ENCODE results near the gene ARHGEF38. TPM values are rescaled to one million over a fixed set of nuclear protein-coding genes. Genes with fewer than 3 reads are reported as not detected.

The ARHGEF38 gene
- total RNA-seq, 2 experiments from 2014 or later = not detected

DNA sequence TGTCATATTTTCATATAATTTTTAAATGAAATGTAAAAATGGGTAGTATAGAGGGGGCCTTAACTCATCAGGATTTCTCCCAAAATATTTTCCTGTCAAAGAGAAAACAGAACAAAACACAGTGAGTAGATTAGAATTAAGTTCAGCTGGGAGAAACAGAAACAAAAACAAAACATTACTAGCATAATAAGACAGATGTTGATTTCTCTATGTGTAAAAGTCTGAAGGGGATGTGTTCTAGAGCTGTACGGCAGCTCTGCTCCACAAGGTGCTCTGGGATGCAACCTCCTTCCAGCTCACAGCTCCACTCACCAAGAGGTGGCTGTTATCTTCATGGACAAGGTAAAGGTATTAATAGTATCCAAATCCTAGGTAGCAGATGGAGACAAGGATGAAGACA is 72.8 kb downstream of the ARHGEF38 start:
- Mint-ChIP-seq H3K9me3 (no peaks in the 10 kb centered on the region), H3K36me3 (ENCODE audit: low read depth) (no peaks in the 10 kb centered on the region), H3K27ac (no peak overlapping the region), H3K4me3 (no peak overlapping the region), H3K4me1 (ENCODE audit: low read depth) (no peaks in the 10 kb centered on the region), H3K27me3 (peaks cover 10% of the 10 kb centered on the region)
- intact Hi-C loops (cut with micrococcal nuclease) = no loop called here
- CTCF ChIA-PET = no interaction called here
- DNase-seq (no peak), ATAC-seq (no peak)
- POLR2A ChIA-PET = no interaction called here
- TF ChIP-seq, protein P1, sequence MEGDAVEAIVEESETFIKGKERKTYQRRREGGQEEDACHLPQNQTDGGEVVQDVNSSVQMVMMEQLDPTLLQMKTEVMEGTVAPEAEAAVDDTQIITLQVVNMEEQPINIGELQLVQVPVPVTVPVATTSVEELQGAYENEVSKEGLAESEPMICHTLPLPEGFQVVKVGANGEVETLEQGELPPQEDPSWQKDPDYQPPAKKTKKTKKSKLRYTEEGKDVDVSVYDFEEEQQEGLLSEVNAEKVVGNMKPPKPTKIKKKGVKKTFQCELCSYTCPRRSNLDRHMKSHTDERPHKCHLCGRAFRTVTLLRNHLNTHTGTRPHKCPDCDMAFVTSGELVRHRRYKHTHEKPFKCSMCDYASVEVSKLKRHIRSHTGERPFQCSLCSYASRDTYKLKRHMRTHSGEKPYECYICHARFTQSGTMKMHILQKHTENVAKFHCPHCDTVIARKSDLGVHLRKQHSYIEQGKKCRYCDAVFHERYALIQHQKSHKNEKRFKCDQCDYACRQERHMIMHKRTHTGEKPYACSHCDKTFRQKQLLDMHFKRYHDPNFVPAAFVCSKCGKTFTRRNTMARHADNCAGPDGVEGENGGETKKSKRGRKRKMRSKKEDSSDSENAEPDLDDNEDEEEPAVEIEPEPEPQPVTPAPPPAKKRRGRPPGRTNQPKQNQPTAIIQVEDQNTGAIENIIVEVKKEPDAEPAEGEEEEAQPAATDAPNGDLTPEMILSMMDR (IDR thresholded peaks at IDR 0.05) = no peak

DNA sequence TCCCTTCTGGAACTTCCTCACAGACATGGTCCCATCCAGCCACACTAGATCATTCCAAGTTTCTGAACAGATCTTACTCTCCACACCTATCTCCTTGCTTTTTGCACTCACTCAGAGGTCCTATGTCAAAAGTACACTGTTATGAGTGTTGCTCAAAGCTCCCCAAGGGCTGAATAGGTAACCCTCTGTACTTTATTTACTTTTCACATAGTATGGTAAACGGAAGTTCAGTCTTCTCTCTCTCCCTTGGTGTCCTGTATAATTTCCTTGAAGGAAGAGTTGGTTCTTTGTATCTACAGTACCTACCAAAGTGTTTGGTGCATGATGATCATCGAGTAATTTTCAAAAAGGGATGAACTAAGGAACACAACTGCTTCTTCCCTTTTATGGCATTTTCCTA is 74.4 kb downstream of the ARHGEF38 start:
- DNase-seq (no peak), ATAC-seq (no peak)
- ChIA-PET CTCF (no interaction called here), POLR2A (no interaction called here)
- no peak overlapping the region for H3K27ac Mint-ChIP-seq
- H3K4me1 Mint-ChIP-seq (ENCODE audit: low read depth) = no peaks in the 10 kb centered on the region
- H3K9me3 Mint-ChIP-seq = no peaks in the 10 kb centered on the region
- TF ChIP-seq, protein P1 (IDR thresholded peaks at IDR 0.05) = no peak
- peaks cover 10% of the 10 kb centered on the region for H3K27me3 Mint-ChIP-seq
- no peaks in the 10 kb centered on the region for H3K36me3 Mint-ChIP-seq (ENCODE audit: low read depth)
- intact Hi-C loops (cut with micrococcal nuclease) = no loop called here
- H3K4me3 Mint-ChIP-seq = no peak overlapping the region

DNA sequence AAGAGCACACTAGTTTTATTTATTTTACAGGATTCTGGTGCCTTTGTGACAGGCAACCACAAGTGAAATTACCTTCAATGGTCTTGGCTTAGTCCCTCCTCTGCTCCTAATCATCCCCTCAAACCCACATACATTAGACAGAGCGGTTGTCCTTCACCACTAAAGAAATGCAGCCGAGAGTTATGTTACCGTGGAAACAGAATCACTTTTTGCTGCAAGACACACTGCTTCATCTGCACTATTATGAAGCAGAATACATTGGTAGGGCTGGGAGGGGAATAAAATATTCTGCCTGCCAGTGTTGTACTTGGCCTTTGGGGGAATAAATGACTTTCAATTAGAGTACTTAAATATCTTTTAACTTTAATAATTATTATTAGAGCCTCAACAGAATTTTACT is 75.2 kb downstream of the ARHGEF38 start:
- CTCF ChIA-PET = interaction anchor here (0.6 kb wide), 1 partner anchor 31 kb away, joined by 3 read pairs; no protein-coding TSS in a partner anchor
- Mint-ChIP-seq H3K4me1 (ENCODE audit: low read depth) (no peaks in the 10 kb centered on the region), H3K36me3 (ENCODE audit: low read depth) (no peaks in the 10 kb centered on the region), H3K27ac (no peak overlapping the region), H3K4me3 (no peak overlapping the region), H3K9me3 (no peaks in the 10 kb centered on the region), H3K27me3 (peaks cover 10% of the 10 kb centered on the region)
- ATAC-seq (no peak), DNase-seq (no peak)
- POLR2A ChIA-PET = interaction anchor here (0.6 kb wide), 1 partner anchor 1715 kb away, joined by 3 read pairs; no protein-coding TSS in a partner anchor
- TF ChIP-seq, protein P1 (IDR thresholded peaks at IDR 0.05) = no peak
- intact Hi-C loops (cut with micrococcal nuclease) = no loop called here

DNA sequence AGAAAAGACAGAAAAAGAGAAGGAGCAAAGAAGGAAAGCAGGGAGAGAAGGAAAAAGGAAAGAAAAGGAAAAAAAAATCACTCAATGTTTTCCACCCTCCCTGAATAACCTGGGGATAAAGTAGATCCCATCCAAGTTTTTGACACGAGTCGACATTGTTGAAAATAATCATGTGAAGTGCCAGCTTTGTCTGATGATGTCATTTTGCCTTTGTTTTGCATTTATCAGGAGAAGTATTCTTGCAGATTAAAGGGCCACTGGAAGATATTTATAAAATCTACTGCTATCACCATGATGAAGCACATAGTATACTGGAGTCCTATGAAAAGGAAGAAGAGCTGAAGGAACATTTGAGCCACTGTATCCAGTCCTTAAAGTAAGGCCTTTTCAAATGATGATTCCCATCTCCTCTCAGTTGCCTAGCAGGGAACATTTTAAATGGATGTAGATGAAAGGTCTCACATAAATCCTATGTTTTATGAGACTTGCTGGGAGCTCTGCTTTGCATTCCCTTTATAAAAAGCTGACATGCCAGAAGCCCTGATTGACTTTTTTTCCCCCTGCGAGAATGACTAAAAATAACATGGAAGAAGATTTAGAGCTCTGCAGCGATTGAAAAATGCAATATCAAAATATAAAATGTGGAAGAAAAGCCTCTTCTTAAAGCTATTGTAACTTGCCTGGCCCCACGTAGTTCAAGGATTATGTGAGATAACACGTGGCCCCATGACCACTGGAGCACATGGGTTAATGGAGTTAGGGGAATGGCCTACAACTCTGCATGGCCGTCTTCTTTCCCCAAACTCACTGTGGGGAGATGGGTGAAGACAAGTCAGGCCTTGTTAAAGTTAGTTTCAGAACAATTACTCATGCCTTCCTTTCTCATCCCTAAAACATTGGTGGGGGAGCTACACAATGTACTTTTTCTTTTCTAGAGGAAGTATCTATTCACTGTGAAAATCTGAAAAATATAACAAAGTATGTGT is 78.5 kb downstream of the ARHGEF38 start:
- H3K4me1 Mint-ChIP-seq (ENCODE audit: low read depth) = no peaks in the 10 kb centered on the region
- intact Hi-C loops (cut with micrococcal nuclease) = no loop called here
- H3K4me3 Mint-ChIP-seq = no peak overlapping the region
- no peaks in the 10 kb centered on the region for H3K36me3 Mint-ChIP-seq (ENCODE audit: low read depth)
- CTCF ChIA-PET = no interaction called here
- POLR2A ChIA-PET = no interaction called here
- ATAC-seq = no peak
- no peak for DNase-seq
- no peak overlapping the region for H3K27ac Mint-ChIP-seq
- TF ChIP-seq, protein P1 (IDR thresholded peaks at IDR 0.05) = no peak
- H3K27me3 Mint-ChIP-seq = peaks cover 11% of the 10 kb centered on the region
- no peaks in the 10 kb centered on the region for H3K9me3 Mint-ChIP-seq

DNA sequence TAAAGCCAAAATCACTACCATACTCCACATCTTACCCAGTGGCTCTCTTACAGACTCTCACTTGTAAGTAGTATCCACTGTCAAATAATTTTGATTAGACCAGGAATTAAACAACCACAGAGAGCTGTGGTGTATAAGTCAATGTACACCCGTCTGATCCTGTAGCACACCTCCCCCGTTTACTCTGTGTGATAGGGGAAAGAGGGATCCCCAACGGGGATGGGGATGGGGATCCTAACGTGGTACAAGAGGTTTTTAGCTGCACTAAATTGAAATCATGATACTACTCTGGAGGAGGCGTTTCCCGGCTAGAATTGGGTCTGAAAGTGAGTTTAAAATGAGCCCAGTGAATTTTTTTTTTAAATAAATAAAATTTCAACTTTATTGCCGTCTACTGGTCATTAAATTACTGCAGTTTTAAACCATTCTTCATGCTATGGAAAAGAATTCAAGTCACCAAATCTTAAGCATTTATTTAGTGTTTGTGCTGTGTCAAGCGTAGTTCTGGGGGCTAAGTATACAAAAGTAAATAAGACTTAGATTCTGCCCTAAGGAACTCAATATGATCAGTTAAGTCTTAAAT is 79.5 kb downstream of the ARHGEF38 start:
- H3K36me3 Mint-ChIP-seq (ENCODE audit: low read depth) = no peaks in the 10 kb centered on the region
- peaks cover 9% of the 10 kb centered on the region for H3K27me3 Mint-ChIP-seq
- no peak overlapping the region for H3K4me3 Mint-ChIP-seq
- no peak overlapping the region for H3K27ac Mint-ChIP-seq
- H3K4me1 Mint-ChIP-seq (ENCODE audit: low read depth) = no peaks in the 10 kb centered on the region
- H3K9me3 Mint-ChIP-seq = no peaks in the 10 kb centered on the region
- intact Hi-C loops (cut with micrococcal nuclease) = no loop called here
- DNase-seq (no peak), ATAC-seq (no peak)
- POLR2A ChIA-PET = no interaction called here
- CTCF ChIA-PET = no interaction called here
- TF ChIP-seq, protein P1 (IDR thresholded peaks at IDR 0.05) = no peak

Measured in activated CD8-positive, alpha-beta T cell treated with anti-CD3 and anti-CD28 coated beads for 36 hours (primary cell).